ENCODE data around the gene BLOC1S1. TPM values are rescaled to one million over a fixed set of nuclear protein-coding genes. Genes with fewer than 3 reads are reported as not detected.

The BLOC1S1 gene
- total RNA-seq, 1 experiment from 2014 or later: 85.5 TPM

DNA sequence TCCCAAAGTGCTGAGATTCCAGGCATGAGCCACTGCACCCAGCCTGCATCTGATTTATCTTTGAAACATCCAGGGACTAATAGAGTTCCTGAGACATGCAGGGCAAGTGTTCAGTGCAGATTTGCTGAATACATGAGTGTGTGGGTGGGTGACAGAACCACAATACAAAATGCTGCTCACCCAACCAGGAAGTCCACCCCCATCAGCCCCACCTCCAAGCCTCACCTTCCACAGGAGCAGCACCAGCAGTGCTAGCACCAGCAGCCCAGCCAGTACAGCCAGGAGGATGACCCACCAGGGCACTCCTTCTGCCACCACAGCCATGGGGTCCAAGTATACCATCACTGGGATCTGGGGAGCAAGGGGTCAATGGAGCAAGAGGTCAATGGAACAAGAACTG, 28.1 kb upstream of the BLOC1S1 start:
- intact Hi-C loops (cut with micrococcal nuclease): no loop called here
- Histone ChIP-seq H3K4me1 (ENCODE audit: control insufficient read depth in 1 of 2, insufficient read depth in 2 of 2, low read length in 2 of 2) (peaks cover 3 to 4% of the 10 kb centered on the region in 2 experiments; a peak in 3 of 4 replicates), H3K27ac (ENCODE audit: low read depth, low read length) (no peak overlapping the region), H3K79me2 (ENCODE audit: insufficient read depth, low read length) (0 out of 2 replicates have a peak, but pooled peaks cover 4% of the 10 kb centered on the region), H3K27me3 (ENCODE audit: insufficient read depth, low read length) (no peaks in the 10 kb centered on the region), H3K9me3 (ENCODE audit: control insufficient read depth in 1 of 2, insufficient read depth in 1 of 2, low read depth in 1 of 2, low read length in 2 of 2) (no peaks in the 10 kb centered on the region), H3K36me3 (ENCODE audit: control insufficient read depth in 1 of 2, insufficient read depth in 2 of 2, low read length in 2 of 2) (no peaks in the 10 kb centered on the region), H3K9me2 (ENCODE audit: insufficient read depth) (no peaks in the 10 kb centered on the region), H2AFZ (ENCODE audit: low read depth, low read length, poor library complexity, severe bottlenecking) (no peak overlapping the region), H3K4me3 (replicated peaks in 1 of 2; ENCODE audit: low read depth in 1 of 2, low read length in 2 of 2) (no peak overlapping the region), H4K20me1 (ENCODE audit: insufficient read depth) (no peaks in the 10 kb centered on the region), H3K9ac (ENCODE audit: low read length) (no peak overlapping the region), H3K4me2 (ENCODE audit: low read length) (no peak overlapping the region)
- CTCF ChIA-PET: no interaction called here
- no peak for ATAC-seq
- POLR2A ChIA-PET: interaction anchor here (0.7 kb wide), 1 partner anchor 17 kb away, joined by 7 read pairs; no protein-coding TSS in a partner anchor
- BruUV-seq (replicated peaks): no TSS peak
- TF ChIP-seq CBX3 (IDR thresholded peaks at IDR 0.05; ENCODE audit: low read depth) (no peak), TCF7L2 (IDR thresholded peaks at IDR 0.05; ENCODE audit: borderline replicate concordance, extremely low read depth, insufficient read depth, insufficient read length) (no peak), POLR2A (IDR thresholded peaks at IDR 0.05; ENCODE audit: borderline replicate concordance, extremely low read depth, insufficient read depth, insufficient read length) (no peak), EGR1 (IDR thresholded peaks at IDR 0.05; ENCODE audit: low read depth) (no peak), ZNF274 (IDR thresholded peaks at IDR 0.05; ENCODE audit: low read depth, low read length) (no peak), ELF1 (IDR thresholded peaks at IDR 0.05; ENCODE audit: borderline replicate concordance, low read depth) (no peak), SP1 (IDR thresholded peaks at IDR 0.05; ENCODE audit: low read depth) (no peak), RAD21 (IDR thresholded peaks at IDR 0.05; ENCODE audit: low read depth) (no peak), FOSL1 (IDR thresholded peaks at IDR 0.05; ENCODE audit: low read depth) (no peak), EZH2phosphoT487 (IDR thresholded peaks at IDR 0.05; ENCODE audit: borderline replicate concordance) (no peak)
- TF ChIP-seq, protein P1, sequence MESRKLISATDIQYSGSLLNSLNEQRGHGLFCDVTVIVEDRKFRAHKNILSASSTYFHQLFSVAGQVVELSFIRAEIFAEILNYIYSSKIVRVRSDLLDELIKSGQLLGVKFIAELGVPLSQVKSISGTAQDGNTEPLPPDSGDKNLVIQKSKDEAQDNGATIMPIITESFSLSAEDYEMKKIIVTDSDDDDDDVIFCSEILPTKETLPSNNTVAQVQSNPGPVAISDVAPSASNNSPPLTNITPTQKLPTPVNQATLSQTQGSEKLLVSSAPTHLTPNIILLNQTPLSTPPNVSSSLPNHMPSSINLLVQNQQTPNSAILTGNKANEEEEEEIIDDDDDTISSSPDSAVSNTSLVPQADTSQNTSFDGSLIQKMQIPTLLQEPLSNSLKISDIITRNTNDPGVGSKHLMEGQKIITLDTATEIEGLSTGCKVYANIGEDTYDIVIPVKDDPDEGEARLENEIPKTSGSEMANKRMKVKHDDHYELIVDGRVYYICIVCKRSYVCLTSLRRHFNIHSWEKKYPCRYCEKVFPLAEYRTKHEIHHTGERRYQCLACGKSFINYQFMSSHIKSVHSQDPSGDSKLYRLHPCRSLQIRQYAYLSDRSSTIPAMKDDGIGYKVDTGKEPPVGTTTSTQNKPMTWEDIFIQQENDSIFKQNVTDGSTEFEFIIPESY (IDR thresholded peaks at IDR 0.05; ENCODE audit: extremely low read depth, insufficient replicate concordance, low read length): no peak
- TF ChIP-seq, protein P2, sequence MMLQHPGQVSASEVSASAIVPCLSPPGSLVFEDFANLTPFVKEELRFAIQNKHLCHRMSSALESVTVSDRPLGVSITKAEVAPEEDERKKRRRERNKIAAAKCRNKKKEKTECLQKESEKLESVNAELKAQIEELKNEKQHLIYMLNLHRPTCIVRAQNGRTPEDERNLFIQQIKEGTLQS (IDR thresholded peaks at IDR 0.05): no peak
- RAD21 ChIA-PET (ENCODE audit: low non-redundant PET in 1 of 2, low total read pairs in 2 of 2, uncharacterized antibody in 2 of 2, unreplicated experiment in 2 of 2): no interaction called here
- DNase-seq (ENCODE audit: low read depth, low spot score): no peak
